Activated naive CD4-positive, alpha-beta T cell treated with anti-CD3 and anti-CD28 coated beads, Interleukin-2, amount 10 ng/mL, durations not matched to agents 7 days and 5 days (primary cell): ENCODE data around the gene CCDC86.

Source experiments
- CTCF ChIA-PET: fragments of 350-600 bp; sonication (Branson Sonifier 250); formaldehyde crosslinking; loops from one replicate; lab custom pipeline; 2021; ENCODE audit warnings: antibody characterized with exemption; lab: Charles Lee
- DNase-seq: peaks from one replicate; pipeline ENCODE4 v3.0.0-alpha.2; 2020
- H3K27ac Mint-ChIP-seq: one replicate; pipeline ENCODE4 v1.8.0; 2021; ENCODE audit warnings: mild to moderate bottlenecking, moderate library complexity, mixed read lengths
- H3K27me3 Mint-ChIP-seq: one replicate; pipeline ENCODE4 v1.8.0; 2021; ENCODE audit warnings: mild to moderate bottlenecking, mixed read lengths
- H3K36me3 Mint-ChIP-seq: one replicate; pipeline ENCODE4 v1.8.0; 2021; ENCODE audit warnings: mixed read lengths
- H3K4me1 Mint-ChIP-seq: one replicate; pipeline ENCODE4 v1.8.0; 2021; ENCODE audit warnings: mixed read lengths
- H3K4me3 Mint-ChIP-seq: one replicate; pipeline ENCODE4 v1.8.0; 2021; ENCODE audit warnings: mild to moderate bottlenecking, moderate library complexity, mixed read lengths
- H3K9me3 Mint-ChIP-seq: one replicate; pipeline ENCODE4 v1.8.0; 2021; ENCODE audit warnings: mixed read lengths

CCDC86 gene

GRCh38 chr11:60838132-60838531, 3.8 kb upstream of the CCDC86 start:
- Mint-ChIP-seq H3K27me3 (peaks cover 22% of the 10 kb centered on the region), H3K27ac (no peak overlapping the region), H3K4me3 (no peak overlapping the region), H3K36me3 (no peaks in the 10 kb centered on the region), H3K9me3 (peaks cover 1% of the 10 kb centered on the region), H3K4me1 (peaks cover 36% of the 10 kb centered on the region)
- CTCF ChIA-PET, result interaction anchor here (0.9 to 1.9 kb wide), 3 partner anchors 50 to 63 kb away, joined by 3 to 15 read pairs (median 3); no protein-coding TSS in a partner anchor
- DNase-seq, result no peak

- Mint-ChIP-seq H3K4me1 (peaks cover 52% of the 10 kb centered on the region), H3K9me3 (peaks cover 1% of the 10 kb centered on the region), H3K4me3 (peak overlapping the region; percentile 19), H3K36me3 (peaks cover 4% of the 10 kb centered on the region), H3K27me3 (peaks cover 10% of the 10 kb centered on the region), H3K27ac (peak overlapping the region; percentile 90)
- CTCF ChIA-PET, result interaction anchor here (8.5 kb wide), 1 partner anchor 10 kb away, joined by 47 read pairs; no protein-coding TSS in a partner anchor
- no peak for DNase-seq
Measured at GRCh38 chr11:60840470-60841430, 1.2 kb upstream of the CCDC86 start.

- Mint-ChIP-seq H3K4me3 (peak overlapping the region; percentile 87), H3K27me3 (peaks cover 5% of the 10 kb centered on the region), H3K36me3 (peaks cover 7% of the 10 kb centered on the region), H3K27ac (peak overlapping the region; percentile 90), H3K4me1 (peaks cover 43% of the 10 kb centered on the region), H3K9me3 (peaks cover 1% of the 10 kb centered on the region)
- no peak for DNase-seq
- CTCF ChIA-PET, result interaction anchor here (1.0 to 8.5 kb wide), 3 partner anchors 12 to 56 kb away, joined by 3 to 47 read pairs (median 11); no protein-coding TSS in a partner anchor
Measured at GRCh38 chr11:60842668-60843600, 1.0 kb downstream of the CCDC86 start.

GRCh38 chr11:60844045-60844869, 2.3 kb downstream of the CCDC86 start:
- H3K27me3 Mint-ChIP-seq, result peaks cover 5% of the 10 kb centered on the region
- DNase-seq, result no peak
- CTCF ChIA-PET, result interaction anchor here (1.0 to 8.5 kb wide), 3 partner anchors 13 to 55 kb away, joined by 3 to 47 read pairs (median 11); no protein-coding TSS in a partner anchor
- peaks cover 43% of the 10 kb centered on the region for H3K4me1 Mint-ChIP-seq
- H3K36me3 Mint-ChIP-seq, result peaks cover 8% of the 10 kb centered on the region
- H3K4me3 Mint-ChIP-seq, result peak overlapping the region; percentile 87
- H3K27ac Mint-ChIP-seq, result peak overlapping the region; percentile 65
- peaks cover 1% of the 10 kb centered on the region for H3K9me3 Mint-ChIP-seq

GRCh38 chr11:60844870-60845221, 2.9 kb downstream of the CCDC86 start:
- peaks cover 43% of the 10 kb centered on the region for H3K4me1 Mint-ChIP-seq
- DNase-seq, result no peak
- CTCF ChIA-PET, result interaction anchor here (8.5 kb wide), 1 partner anchor 14 kb away, joined by 47 read pairs; no protein-coding TSS in a partner anchor
- peaks cover 1% of the 10 kb centered on the region for H3K9me3 Mint-ChIP-seq
- peak overlapping the region; percentile 27 for H3K4me3 Mint-ChIP-seq
- peaks cover 8% of the 10 kb centered on the region for H3K36me3 Mint-ChIP-seq
- H3K27me3 Mint-ChIP-seq, result peaks cover 5% of the 10 kb centered on the region
- peak overlapping the region; percentile 52 for H3K27ac Mint-ChIP-seq

GRCh38 chr11:60845338-60845737, 3.4 kb downstream of the CCDC86 start:
- Mint-ChIP-seq H3K4me3 (no peak overlapping the region), H3K36me3 (peaks cover 8% of the 10 kb centered on the region), H3K27ac (no peak overlapping the region), H3K9me3 (peaks cover 1% of the 10 kb centered on the region), H3K27me3 (peaks cover 5% of the 10 kb centered on the region), H3K4me1 (peaks cover 42% of the 10 kb centered on the region)
- CTCF ChIA-PET, result interaction anchor here (1.0 to 8.5 kb wide), 2 partner anchors 14 to 54 kb away, joined by 4 to 47 read pairs; no protein-coding TSS in a partner anchor
- DNase-seq, result no peak

GRCh38 chr11:60847281-60847680, 5.4 kb downstream of the CCDC86 start:
- no peaks in the 10 kb centered on the region for H3K27me3 Mint-ChIP-seq
- CTCF ChIA-PET, result interaction anchor here (0.6 to 8.5 kb wide), 2 partner anchors 16 to 82 kb away, joined by 3 to 47 read pairs; no protein-coding TSS in a partner anchor
- DNase-seq, result no peak
- peaks cover 16% of the 10 kb centered on the region for H3K36me3 Mint-ChIP-seq
- no peak overlapping the region for H3K27ac Mint-ChIP-seq
- H3K4me3 Mint-ChIP-seq, result no peak overlapping the region
- H3K4me1 Mint-ChIP-seq, result peaks cover 30% of the 10 kb centered on the region
- H3K9me3 Mint-ChIP-seq, result no peaks in the 10 kb centered on the region

- Mint-ChIP-seq H3K27ac (no peak overlapping the region), H3K9me3 (no peaks in the 10 kb centered on the region), H3K4me1 (peaks cover 27% of the 10 kb centered on the region), H3K27me3 (no peaks in the 10 kb centered on the region), H3K36me3 (peaks cover 16% of the 10 kb centered on the region), H3K4me3 (no peak overlapping the region)
- no peak for DNase-seq
- CTCF ChIA-PET, result interaction anchor here (8.5 kb wide), 1 partner anchor 17 kb away, joined by 47 read pairs; no protein-coding TSS in a partner anchor
Measured at GRCh38 chr11:60847896-60848295, 6.0 kb downstream of the CCDC86 start.

- no peaks in the 10 kb centered on the region for H3K9me3 Mint-ChIP-seq
- peaks cover 19% of the 10 kb centered on the region for H3K4me1 Mint-ChIP-seq
- no peak for DNase-seq
- CTCF ChIA-PET, result interaction anchor here (0.8 kb wide), 1 partner anchor 53 kb away, joined by 3 read pairs; no protein-coding TSS in a partner anchor
- H3K36me3 Mint-ChIP-seq, result peaks cover 18% of the 10 kb centered on the region
- no peaks in the 10 kb centered on the region for H3K27me3 Mint-ChIP-seq
- no peak overlapping the region for H3K27ac Mint-ChIP-seq
- H3K4me3 Mint-ChIP-seq, result no peak overlapping the region
Measured at GRCh38 chr11:60848714-60849151, 6.8 kb downstream of the CCDC86 start.

- Mint-ChIP-seq H3K27ac (no peak overlapping the region), H3K9me3 (no peaks in the 10 kb centered on the region), H3K4me1 (peaks cover 11% of the 10 kb centered on the region), H3K4me3 (no peak overlapping the region), H3K27me3 (peaks cover 6% of the 10 kb centered on the region), H3K36me3 (peaks cover 16% of the 10 kb centered on the region)
- DNase-seq, result no peak
- CTCF ChIA-PET, result interaction anchor here (0.8 to 1.3 kb wide), 2 partner anchors 19 to 52 kb away, joined by 3 to 4 read pairs; no protein-coding TSS in a partner anchor
Measured at GRCh38 chr11:60849641-60850520, 8.0 kb downstream of the CCDC86 start.

- Mint-ChIP-seq H3K9me3 (no peaks in the 10 kb centered on the region), H3K27ac (no peak overlapping the region), H3K4me3 (no peak overlapping the region), H3K36me3 (peaks cover 14% of the 10 kb centered on the region), H3K4me1 (peaks cover 16% of the 10 kb centered on the region), H3K27me3 (peaks cover 20% of the 10 kb centered on the region)
- CTCF ChIA-PET, result interaction anchor here (1.3 to 2.1 kb wide), 2 partner anchors 20 to 36 kb away, joined by 4 to 6 read pairs; no protein-coding TSS in a partner anchor
- no peak for DNase-seq
Measured at GRCh38 chr11:60851327-60852104, 9.6 kb downstream of the CCDC86 start.
